NT2/D1 (cell line): ENCODE data around the gene CDC34.

Source experiments
- SUZ12 ChIP-seq: IDR thresholded peaks from 2 replicates; pipeline ENCODE4 v1.6.1; 2011; ENCODE audit not compliant: insufficient read length, insufficient read depth; ENCODE audit errors: extremely low read depth
- ZNF274 ChIP-seq: IDR thresholded peaks from 2 replicates; pipeline ENCODE4 v1.6.1; 2011; ENCODE audit warnings: mild to moderate bottlenecking, low read depth, low read length

- TF ChIP-seq SUZ12 (no peak), ZNF274 (no peak)
These were observed 51.8 kb downstream of the CDC34 start for GRCh38 chr19:583198-583967.
